ENCODE measurements around the gene CDC42BPG.

The CDC42BPG gene

DNA sequence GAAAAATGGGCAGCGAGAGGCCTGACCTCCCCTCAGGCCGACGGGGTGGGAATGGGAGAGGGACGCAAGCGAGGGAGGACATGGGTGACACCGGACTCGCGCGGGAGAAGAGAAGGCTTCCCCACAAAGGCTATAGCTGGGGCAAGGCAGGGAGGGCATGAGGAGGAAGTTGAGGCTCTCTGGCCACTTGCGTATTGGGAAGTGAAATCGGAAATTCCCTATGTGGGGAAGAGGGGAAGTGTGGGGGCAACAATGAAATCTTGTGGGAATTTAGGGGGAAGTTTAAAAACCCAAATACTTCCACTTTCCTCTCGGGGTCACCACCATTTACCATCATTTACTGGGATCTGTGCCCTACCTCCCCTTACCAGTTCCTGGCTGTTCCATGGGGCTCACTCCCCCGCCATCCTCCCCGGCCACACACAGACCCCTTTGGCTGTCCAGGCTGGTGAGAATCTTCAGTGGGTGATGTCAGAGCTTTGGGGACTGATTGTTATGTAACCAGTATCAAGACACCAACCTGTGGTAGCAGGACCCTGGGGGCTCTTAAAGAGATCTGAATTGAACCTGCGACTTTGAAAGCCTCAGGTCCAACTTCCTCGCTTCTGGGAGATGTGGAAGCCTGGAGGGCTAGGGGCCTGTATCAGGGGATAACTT, 34.9 kb upstream of the CDC42BPG start:
- no peak for DNase-seq

GRCh38 chr11:64878494-64879243, 34.2 kb upstream of the CDC42BPG start, which contains the start of gene EHD1:
EHD1 (minus strand) TSS chr11:64878621; CDS start chr11:64878464, 157 bp downstream.
- DNase-seq = peak; percentile 99

- DNase-seq = no peak
These were observed 33.7 kb upstream of the CDC42BPG start for GRCh38 chr11:64878223-64878493.

DNA sequence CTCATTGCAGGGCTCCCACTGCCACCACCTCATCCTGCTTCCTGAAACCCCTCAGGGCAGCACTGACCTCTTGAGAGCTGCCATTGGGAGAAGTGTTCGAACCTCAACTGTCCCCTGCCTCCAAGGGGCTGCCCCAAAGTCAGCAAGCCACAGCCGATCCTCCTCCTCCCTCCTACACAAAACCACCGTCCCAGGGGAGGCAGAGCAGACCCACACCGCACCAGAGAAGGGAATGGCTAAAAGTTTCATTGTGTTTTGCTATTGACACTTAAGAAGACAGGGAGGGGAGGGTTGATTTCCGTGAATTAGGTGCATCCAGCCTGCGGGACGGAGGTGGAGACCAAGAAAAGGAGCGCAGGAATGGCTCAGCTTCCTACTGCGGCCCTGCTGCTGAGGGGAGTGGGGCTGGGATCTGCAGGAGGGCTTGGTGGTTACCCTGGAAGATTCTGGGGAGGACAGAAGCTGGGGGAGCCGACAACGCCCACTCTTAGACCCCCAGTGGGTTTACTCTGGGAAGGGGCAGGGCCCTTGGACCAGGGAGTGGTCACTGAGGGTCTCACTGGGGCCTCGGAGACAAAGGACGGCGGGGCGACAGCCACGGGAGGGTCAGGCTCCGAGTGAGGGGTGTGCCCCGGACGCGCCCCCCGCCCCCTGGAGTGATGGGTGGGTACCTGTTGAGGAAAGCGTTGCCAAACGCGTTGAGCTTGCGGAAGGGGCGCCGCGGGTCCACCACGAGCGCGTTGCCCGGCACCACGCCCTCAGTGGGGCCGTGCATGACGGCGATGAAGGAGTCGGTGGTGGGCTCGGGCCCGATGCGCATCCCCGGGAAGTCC, 33.2 kb upstream of the CDC42BPG start:
- no peak for DNase-seq

GRCh38 chr11:64876835-64877341, 32.4 kb upstream of the CDC42BPG start:
- no peak for DNase-seq

DNA sequence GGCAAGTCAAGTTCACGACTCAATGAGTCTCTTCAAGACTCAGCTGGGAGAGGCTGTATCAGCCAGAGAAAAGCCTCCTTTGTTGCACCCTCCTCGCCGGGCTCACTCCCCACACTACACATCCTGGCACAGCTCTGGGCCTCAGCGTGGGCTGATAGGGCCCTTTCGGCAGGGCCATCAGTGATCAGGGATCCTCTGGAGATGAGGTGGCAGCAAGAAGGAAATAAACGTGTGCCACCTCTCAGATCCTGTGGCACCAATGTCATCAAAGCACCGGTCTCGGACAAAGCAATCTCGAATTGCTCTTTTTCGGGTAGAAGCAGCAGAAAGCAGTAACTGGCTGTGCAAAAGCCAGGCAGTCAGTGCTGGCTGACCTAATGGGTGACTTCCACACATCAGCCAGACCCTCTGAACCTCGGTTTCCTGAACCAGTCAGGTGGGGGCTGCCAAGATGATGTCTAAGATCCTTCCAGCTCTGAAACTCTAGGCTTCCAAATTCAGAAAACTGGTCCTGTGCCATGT, 31.8 kb upstream of the CDC42BPG start:
- DNase-seq = no peak

GRCh38 chr11:64875369-64876228, 31.1 kb upstream of the CDC42BPG start:
- no peak for DNase-seq

GRCh38 chr11:64874308-64875240, 30.1 kb upstream of the CDC42BPG start:
- no peak for DNase-seq

DNA sequence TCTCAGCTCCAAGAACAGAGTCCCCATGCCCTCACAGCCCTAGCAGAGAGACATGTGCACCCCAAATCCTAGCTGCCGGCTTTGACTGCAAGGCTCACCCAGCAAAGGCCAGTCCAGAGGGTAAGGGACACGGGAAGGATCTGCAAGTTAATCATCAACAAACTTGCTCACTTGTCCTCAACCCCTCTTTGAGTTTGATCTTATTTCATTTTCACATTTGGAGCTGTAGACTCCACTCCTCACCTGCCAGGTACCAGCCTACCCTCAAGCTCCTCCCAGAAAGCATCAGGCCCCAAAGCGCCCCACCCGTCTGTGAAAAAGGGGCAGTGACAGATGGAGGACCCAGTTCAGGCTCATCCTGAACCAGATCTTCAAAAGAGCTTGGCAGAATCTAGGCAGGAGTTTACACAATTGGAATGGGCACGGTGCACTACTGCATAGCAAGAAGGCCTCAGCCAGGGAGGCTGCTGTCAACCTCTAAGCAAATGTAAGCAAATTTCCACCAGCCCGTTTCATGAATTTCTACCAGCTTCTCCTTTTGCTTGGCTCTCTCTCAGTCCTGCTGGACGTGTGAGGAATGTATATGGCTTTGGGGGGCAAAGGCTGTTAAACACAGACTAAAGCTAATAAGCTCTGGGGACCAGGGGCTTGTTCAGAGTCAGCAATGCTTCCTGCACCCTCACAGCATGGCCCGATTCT, 28.5 kb upstream of the CDC42BPG start:
- DNase-seq = no peak

DNA sequence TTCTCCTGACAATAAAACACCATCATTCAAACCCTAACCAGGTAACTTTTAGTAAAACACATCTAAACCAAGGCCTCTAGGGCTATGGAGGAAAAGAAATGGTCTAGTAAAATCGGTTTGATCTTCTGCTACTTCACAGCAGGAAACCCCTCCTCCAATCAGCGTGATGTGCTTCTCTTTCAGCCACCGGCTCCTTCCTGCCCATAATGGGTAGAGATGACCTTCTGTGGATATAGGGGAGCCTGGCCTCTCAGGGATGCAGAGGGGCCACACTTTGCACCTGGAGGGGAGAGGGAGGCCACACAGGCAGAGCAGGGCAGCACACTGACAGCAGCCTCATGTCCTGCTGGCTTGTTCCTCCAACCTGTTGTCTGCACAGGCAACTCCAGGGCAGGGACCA, 27.0 kb upstream of the CDC42BPG start:
- no peak for DNase-seq

- no peak for DNase-seq
These were observed 26.5 kb upstream of the CDC42BPG start for GRCh38 chr11:64870893-64871466.

DNA sequence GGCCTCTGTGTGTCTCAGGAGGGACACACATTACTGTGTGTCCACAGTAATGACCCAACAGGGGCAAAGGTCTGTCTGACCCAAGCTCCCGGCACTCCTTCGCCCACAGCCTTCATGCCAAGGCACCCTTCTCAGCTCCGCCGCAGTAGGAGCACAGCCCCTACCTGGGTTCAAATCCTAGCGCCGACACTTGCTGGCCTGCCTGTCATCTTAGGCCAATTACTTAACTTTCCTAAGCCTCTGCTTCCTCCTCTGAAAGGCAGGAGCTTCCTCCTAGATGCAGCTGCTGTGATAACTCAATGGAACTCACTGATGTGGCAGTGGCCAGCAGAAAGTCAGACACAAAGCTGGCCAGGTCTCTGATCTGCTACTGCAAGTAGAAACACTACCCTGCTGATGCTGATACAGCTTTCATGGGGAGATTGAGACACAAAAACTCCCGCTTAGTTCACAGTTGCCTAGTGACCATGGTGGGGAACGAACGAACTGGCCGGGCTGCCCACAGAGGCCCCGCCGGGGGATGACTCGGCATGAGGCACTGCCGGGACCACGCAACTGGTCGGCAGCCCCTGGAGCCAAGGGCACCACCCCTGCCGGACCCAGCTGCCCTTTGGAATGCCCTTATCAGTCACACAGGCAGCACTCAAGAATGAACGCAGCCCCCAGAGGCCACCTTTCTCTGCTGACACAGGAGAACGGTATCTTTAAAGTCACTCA, 25.9 kb upstream of the CDC42BPG start:
- DNase-seq = no peak

GRCh38 chr11:64869571-64870175, 25.2 kb upstream of the CDC42BPG start:
- no peak for DNase-seq

- no peak for DNase-seq
These were observed 24.6 kb upstream of the CDC42BPG start for GRCh38 chr11:64868904-64869570.

DNA sequence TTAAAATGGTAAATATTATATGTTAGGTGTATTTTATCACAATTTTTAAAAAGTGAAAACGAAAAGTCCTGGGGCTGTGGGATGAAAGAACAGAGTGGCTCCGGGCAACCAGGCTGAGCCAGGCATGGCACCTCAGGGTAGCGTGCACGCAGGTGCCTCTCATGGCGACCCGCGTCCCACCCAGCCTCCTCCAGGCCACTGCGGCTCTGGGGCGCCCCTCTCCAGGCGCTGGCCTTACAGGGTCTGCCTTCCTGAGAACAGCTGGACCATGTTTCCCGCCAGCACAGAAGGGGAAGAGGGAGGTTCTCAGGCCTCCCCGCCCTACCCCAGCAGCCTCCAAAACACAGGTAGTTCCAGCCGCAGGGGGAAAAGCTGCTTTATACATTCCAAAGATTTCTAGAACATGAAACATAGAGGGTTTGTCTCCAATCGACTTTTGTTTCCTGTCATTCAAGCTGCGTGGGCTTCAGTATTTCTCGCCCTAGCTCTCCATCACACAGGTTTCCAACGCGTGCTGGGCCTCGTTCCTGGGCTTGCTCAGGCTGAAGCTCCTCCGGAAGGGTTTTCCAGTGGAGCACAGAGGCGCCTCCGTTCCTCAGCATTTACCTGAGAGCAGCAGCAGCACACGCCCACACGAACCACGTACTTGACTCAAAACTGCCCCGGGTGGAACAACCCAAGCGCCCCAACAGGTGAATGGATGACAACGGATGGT, 23.5 kb upstream of the CDC42BPG start:
- DNase-seq = no peak

GRCh38 chr11:64866173-64866491, 21.7 kb upstream of the CDC42BPG start:
- no peak for DNase-seq

DNA sequence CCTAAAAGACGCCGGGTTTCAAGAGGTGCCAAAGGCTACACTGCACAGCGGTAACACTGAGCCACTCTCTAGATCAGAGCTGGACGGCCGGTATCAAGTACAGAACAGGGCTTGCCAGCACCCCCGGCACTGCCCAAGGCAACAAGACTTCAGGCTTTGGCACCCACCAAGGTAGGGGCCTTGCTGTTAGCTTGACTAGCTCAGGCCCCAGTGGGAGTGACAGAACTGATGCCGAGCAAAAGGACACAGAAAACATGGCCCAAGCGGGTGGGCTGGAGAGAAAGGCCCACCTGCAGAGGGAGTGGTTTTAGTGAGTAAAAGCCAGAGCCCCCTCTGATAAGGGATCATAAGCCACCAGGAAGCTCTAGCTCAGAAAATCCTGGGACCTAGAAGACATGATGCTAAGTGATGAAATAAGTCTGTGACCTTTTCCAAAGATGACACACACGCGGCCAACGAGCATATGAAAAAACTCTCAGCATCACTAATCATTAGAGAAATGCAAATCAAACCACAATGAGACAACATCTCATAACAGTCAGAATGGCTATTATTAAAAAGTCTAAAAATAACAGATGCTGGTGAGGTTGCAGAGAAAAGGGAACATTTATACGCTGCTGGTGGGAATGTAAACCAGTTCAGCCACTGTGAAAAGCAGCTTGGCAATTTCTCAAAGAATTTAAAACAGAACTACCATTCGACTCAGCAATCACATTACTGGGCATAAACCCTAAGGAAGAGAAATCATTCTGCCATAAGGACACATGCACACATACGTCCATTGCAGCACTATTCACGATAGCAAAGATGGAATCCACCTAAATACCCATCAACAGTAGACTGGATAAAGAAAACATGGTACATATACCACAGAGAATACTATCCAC, 21.1 kb upstream of the CDC42BPG start:
- DNase-seq = no peak
